ENCODE data around the gene BABAM1. TPM values are rescaled to one million over a fixed set of nuclear protein-coding genes. Genes with fewer than 3 reads are reported as not detected.

BABAM1 gene
- total and polyA plus RNA-seq, 9 of the 15 experiments (the other 6 are each of a cell fraction or from before 2014, with no cell fraction given) = 14.7 to 160 (median 113) TPM

DNA sequence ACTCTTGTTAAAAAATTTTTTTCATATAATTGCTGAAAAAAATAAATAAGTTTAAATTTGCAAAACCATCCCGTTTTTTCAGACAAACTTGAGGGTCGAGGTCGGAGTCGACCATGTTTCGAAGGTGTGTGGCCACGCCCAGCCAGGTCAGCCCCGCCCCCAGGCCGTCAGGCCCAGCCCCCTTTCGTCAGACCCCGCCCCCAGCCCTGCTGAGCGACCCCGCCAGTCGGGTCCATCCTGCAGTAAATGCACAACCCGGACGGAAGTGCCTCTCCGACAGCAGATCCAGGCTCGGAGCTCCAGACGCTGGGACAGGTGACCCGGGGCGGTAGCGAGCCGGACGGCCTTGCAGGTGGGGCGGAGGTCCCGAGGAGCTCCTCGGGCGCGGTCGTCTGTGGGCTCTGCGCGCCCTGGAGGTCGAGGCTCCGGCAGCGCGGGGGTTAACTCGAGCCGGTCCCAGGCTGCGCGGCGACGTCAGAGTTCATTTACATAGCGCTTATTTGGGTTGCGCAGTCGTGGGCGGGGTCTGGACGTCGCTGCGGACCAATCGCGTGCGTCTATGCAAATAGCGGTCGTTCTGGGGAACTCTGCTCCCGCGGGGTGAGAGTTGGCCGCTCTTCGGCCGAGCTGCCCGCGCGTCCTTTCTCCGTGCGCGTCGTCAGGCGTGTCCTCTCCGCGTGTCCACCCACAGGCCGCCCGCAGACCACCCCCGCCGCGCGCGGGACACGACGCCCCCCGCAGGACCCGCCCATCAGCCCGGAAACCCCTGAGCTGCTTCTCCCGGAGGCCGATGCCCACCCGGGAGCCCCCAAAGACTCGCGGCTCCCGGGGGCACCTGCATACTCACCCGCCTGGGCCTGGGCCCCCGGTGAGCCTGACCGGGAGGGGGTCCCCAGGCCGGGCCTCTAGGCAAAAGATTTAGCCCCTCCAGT is 41.0 kb upstream of the BABAM1 start, which contains the start of gene OCEL1 (continued):
- TF ChIP-seq ZNF766 (CRISPR knock-in tag; conservative IDR thresholded peaks at IDR 0.05) (no peak; the same call in 1 of the 2 replicates), ZNF143 (CRISPR knock-in tag; IDR thresholded peaks at IDR 0.05) (no peak), MTA2 (IDR thresholded peaks at IDR 0.05; ENCODE audit: low read depth) (no peak), JUN (IDR thresholded peaks at IDR 0.05; ENCODE audit: borderline replicate concordance, low read depth, low read length) (peak; percentile 37; the same call in 1 of the 2 replicates), JUN (CRISPR knock-in tag; IDR thresholded peaks at IDR 0.05; ENCODE audit: borderline replicate concordance) (no peak; the same call in 1 of the 2 replicates), XRCC4 (IDR thresholded peaks at IDR 0.05; ENCODE audit: extremely low read depth, insufficient read depth, insufficient read length) (no peak), ZNF274 (IDR thresholded peaks at IDR 0.05; ENCODE audit: borderline replicate concordance, low read depth, low read length) (no peak), ZNF316 (IDR thresholded peaks at IDR 0.05) (no peak), SRSF7 (optimal IDR thresholded peaks at IDR 0.05; ENCODE audit: low read depth, low read length) (no peak), NCOR1 (IDR thresholded peaks at IDR 0.05) (peak; percentile 48; the same call in 1 of the 2 replicates), TRIM28 (IDR thresholded peaks at IDR 0.05) (no peak), HNRNPLL (IDR thresholded peaks at IDR 0.05; ENCODE audit: low read depth, low read length, poor library complexity, severe bottlenecking) (peak; percentile 23), NCOA1 (IDR thresholded peaks at IDR 0.05; ENCODE audit: low read depth) (no peak), CAMTA2 (CRISPR knock-in tag; conservative IDR thresholded peaks at IDR 0.05) (no peak), MCM7 (IDR thresholded peaks at IDR 0.05) (no peak), SMAD4 (CRISPR knock-in tag; conservative IDR thresholded peaks at IDR 0.05) (peak; percentile 50), ZNF76 (CRISPR knock-in tag; IDR thresholded peaks at IDR 0.05; ENCODE audit: borderline replicate concordance) (no peak), RFX5 (IDR thresholded peaks at IDR 0.05; ENCODE audit: low read depth, low read length) (no peak), FOXJ3 (CRISPR knock-in tag; IDR thresholded peaks at IDR 0.05) (no peak), KLF1 (tag; IDR thresholded peaks at IDR 0.05) (peak; percentile 61; the same call in 1 of the 2 replicates), ARNT (IDR thresholded peaks at IDR 0.05) (no peak)
- TF ChIP-seq, protein P1, sequence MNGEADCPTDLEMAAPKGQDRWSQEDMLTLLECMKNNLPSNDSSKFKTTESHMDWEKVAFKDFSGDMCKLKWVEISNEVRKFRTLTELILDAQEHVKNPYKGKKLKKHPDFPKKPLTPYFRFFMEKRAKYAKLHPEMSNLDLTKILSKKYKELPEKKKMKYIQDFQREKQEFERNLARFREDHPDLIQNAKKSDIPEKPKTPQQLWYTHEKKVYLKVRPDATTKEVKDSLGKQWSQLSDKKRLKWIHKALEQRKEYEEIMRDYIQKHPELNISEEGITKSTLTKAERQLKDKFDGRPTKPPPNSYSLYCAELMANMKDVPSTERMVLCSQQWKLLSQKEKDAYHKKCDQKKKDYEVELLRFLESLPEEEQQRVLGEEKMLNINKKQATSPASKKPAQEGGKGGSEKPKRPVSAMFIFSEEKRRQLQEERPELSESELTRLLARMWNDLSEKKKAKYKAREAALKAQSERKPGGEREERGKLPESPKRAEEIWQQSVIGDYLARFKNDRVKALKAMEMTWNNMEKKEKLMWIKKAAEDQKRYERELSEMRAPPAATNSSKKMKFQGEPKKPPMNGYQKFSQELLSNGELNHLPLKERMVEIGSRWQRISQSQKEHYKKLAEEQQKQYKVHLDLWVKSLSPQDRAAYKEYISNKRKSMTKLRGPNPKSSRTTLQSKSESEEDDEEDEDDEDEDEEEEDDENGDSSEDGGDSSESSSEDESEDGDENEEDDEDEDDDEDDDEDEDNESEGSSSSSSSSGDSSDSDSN (IDR thresholded peaks at IDR 0.05; ENCODE audit: borderline replicate concordance in 1 of 2, low read depth in 2 of 2, low read length in 2 of 2) = peak; percentile 27 to 77; a peak in 2 of 4 replicates
- TF ChIP-seq, protein P2, sequence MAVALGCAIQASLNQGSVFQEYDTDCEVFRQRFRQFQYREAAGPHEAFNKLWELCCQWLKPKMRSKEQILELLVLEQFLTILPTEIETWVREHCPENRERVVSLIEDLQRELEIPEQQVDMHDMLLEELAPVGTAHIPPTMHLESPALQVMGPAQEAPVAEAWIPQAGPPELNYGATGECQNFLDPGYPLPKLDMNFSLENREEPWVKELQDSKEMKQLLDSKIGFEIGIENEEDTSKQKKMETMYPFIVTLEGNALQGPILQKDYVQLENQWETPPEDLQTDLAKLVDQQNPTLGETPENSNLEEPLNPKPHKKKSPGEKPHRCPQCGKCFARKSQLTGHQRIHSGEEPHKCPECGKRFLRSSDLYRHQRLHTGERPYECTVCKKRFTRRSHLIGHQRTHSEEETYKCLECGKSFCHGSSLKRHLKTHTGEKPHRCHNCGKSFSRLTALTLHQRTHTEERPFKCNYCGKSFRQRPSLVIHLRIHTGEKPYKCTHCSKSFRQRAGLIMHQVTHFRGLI (CRISPR knock-in tag; IDR thresholded peaks at IDR 0.05) = no peak
- TF ChIP-seq, protein P3, sequence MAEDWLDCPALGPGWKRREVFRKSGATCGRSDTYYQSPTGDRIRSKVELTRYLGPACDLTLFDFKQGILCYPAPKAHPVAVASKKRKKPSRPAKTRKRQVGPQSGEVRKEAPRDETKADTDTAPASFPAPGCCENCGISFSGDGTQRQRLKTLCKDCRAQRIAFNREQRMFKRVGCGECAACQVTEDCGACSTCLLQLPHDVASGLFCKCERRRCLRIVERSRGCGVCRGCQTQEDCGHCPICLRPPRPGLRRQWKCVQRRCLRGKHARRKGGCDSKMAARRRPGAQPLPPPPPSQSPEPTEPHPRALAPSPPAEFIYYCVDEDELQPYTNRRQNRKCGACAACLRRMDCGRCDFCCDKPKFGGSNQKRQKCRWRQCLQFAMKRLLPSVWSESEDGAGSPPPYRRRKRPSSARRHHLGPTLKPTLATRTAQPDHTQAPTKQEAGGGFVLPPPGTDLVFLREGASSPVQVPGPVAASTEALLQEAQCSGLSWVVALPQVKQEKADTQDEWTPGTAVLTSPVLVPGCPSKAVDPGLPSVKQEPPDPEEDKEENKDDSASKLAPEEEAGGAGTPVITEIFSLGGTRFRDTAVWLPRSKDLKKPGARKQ (CRISPR knock-in tag; IDR thresholded peaks at IDR 0.05) = no peak

Measured in K562 (cell line).